ENCODE measurements around the gene RSL1D1.
"Not testable (repeated sequence)": the region's sequence is repeated elsewhere in the genome, so short reads cannot be mapped to it uniquely, and the experiment has no call there.

The RSL1D1 gene

GRCh38 chr16:11796227-11797165, 54.8 kb downstream of the RSL1D1 start:
- DNase-seq, result no peak

- no peak for DNase-seq
Observed at GRCh38 chr16:11795887-11796226, 55.5 kb downstream of the RSL1D1 start.

GRCh38 chr16:11794996-11795886, 56.1 kb downstream of the RSL1D1 start:
- no peak for DNase-seq

- DNase-seq, result no peak
Observed at GRCh38 chr16:11794447-11794846, 56.9 kb downstream of the RSL1D1 start.

- no peak for DNase-seq
Observed at GRCh38 chr16:11793840-11794239, 57.5 kb downstream of the RSL1D1 start.

GRCh38 chr16:11792410-11793241, 58.7 kb downstream of the RSL1D1 start:
- no peak for DNase-seq

- DNase-seq, result no peak
Observed at GRCh38 chr16:11791144-11791828, 60.1 kb downstream of the RSL1D1 start.

GRCh38 chr16:11788914-11789313, 62.4 kb downstream of the RSL1D1 start:
- no peak for DNase-seq

- not testable (repeated sequence) for DNase-seq
Observed at GRCh38 chr16:11784980-11785599, 66.3 kb downstream of the RSL1D1 start.

- not testable (repeated sequence) for DNase-seq
Observed at GRCh38 chr16:11784381-11784780, 67.0 kb downstream of the RSL1D1 start.

GRCh38 chr16:11784038-11784369, 67.3 kb downstream of the RSL1D1 start:
- DNase-seq, result no peak
